Measurements from ENCODE around the gene WNT2. TPM values are rescaled to one million over a fixed set of nuclear protein-coding genes. Genes with fewer than 3 reads are reported as not detected.

The WNT2 gene
- polyA plus RNA-seq, 1 donor from 2014 or later = not detected

DNA sequence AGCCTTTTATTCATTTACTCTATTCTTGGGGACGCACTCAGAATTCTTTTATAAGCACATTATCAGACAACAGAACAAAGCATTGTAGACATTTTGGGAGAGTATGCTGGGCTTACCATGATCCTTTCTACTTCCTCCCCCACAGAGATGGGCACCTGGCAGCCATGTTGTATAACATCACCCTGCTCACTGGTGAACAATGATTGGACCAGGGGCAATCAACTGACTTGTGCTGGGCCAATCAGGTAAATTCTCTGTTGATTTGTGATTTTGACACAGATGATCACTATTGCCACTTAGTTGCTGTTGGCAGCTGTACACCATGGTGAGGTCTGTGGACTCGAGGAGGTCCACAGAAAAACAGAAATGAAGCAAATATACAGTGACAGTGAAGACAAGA, 43.7 kb downstream of the WNT2 start:
- no peaks in the 10 kb centered on the region for H3K36me3 ChIP-seq (ENCODE audit: insufficient read depth, low read length)
- H3K79me2 ChIP-seq (replicated peaks; ENCODE audit: insufficient read depth, low read length) = no peaks in the 10 kb centered on the region
- H3K9me2 ChIP-seq (ENCODE audit: insufficient read depth, low read length) = no peaks in the 10 kb centered on the region
- TF ChIP-seq, protein P1, sequence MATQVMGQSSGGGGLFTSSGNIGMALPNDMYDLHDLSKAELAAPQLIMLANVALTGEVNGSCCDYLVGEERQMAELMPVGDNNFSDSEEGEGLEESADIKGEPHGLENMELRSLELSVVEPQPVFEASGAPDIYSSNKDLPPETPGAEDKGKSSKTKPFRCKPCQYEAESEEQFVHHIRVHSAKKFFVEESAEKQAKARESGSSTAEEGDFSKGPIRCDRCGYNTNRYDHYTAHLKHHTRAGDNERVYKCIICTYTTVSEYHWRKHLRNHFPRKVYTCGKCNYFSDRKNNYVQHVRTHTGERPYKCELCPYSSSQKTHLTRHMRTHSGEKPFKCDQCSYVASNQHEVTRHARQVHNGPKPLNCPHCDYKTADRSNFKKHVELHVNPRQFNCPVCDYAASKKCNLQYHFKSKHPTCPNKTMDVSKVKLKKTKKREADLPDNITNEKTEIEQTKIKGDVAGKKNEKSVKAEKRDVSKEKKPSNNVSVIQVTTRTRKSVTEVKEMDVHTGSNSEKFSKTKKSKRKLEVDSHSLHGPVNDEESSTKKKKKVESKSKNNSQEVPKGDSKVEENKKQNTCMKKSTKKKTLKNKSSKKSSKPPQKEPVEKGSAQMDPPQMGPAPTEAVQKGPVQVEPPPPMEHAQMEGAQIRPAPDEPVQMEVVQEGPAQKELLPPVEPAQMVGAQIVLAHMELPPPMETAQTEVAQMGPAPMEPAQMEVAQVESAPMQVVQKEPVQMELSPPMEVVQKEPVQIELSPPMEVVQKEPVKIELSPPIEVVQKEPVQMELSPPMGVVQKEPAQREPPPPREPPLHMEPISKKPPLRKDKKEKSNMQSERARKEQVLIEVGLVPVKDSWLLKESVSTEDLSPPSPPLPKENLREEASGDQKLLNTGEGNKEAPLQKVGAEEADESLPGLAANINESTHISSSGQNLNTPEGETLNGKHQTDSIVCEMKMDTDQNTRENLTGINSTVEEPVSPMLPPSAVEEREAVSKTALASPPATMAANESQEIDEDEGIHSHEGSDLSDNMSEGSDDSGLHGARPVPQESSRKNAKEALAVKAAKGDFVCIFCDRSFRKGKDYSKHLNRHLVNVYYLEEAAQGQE (IDR thresholded peaks at IDR 0.05; ENCODE audit: borderline replicate concordance) = no peak
- TF ChIP-seq TAF1 (IDR thresholded peaks at IDR 0.05; ENCODE audit: low read depth) (no peak), RAD21 (conservative IDR thresholded peaks at IDR 0.05) (no peak), EZH2 (IDR thresholded peaks at IDR 0.05; ENCODE audit: borderline replicate concordance, insufficient read depth, low read length, poor library complexity, severe bottlenecking) (no peak), SMC3 (conservative IDR thresholded peaks at IDR 0.05; ENCODE audit: poor library complexity) (no peak), POLR2AphosphoS5 (IDR thresholded peaks at IDR 0.05) (no peak), EP300 (conservative IDR thresholded peaks at IDR 0.05; ENCODE audit: poor library complexity, severe bottlenecking) (no peak), MXI1 (conservative IDR thresholded peaks at IDR 0.05; ENCODE audit: poor library complexity, severe bottlenecking) (no peak)
- TF ChIP-seq, protein P2, sequence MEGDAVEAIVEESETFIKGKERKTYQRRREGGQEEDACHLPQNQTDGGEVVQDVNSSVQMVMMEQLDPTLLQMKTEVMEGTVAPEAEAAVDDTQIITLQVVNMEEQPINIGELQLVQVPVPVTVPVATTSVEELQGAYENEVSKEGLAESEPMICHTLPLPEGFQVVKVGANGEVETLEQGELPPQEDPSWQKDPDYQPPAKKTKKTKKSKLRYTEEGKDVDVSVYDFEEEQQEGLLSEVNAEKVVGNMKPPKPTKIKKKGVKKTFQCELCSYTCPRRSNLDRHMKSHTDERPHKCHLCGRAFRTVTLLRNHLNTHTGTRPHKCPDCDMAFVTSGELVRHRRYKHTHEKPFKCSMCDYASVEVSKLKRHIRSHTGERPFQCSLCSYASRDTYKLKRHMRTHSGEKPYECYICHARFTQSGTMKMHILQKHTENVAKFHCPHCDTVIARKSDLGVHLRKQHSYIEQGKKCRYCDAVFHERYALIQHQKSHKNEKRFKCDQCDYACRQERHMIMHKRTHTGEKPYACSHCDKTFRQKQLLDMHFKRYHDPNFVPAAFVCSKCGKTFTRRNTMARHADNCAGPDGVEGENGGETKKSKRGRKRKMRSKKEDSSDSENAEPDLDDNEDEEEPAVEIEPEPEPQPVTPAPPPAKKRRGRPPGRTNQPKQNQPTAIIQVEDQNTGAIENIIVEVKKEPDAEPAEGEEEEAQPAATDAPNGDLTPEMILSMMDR (IDR thresholded peaks at IDR 0.05; ENCODE audit: poor library complexity, severe bottlenecking) = no peak
- no peak overlapping the region for H3K9ac ChIP-seq (ENCODE audit: low read length)
- H3K27ac ChIP-seq (ENCODE audit: low read length) = no peak overlapping the region
- H3K27me3 ChIP-seq (ENCODE audit: insufficient read depth, low read depth, low read length) = no peaks in the 10 kb centered on the region
- no peaks in the 10 kb centered on the region for H3K9me3 ChIP-seq (ENCODE audit: low read length)
- H3K4me2 ChIP-seq (ENCODE audit: low read length) = no peak overlapping the region
- no peaks in the 10 kb centered on the region for H4K20me1 ChIP-seq (ENCODE audit: insufficient read depth)
- no peak overlapping the region for H2AFZ ChIP-seq (ENCODE audit: low read depth, low read length)
- no peak overlapping the region for H3K4me3 ChIP-seq (ENCODE audit: low read length)
- no peaks in the 10 kb centered on the region for H3F3A ChIP-seq (ENCODE audit: insufficient read depth, low read length, poor library complexity, severe bottlenecking)

DNA sequence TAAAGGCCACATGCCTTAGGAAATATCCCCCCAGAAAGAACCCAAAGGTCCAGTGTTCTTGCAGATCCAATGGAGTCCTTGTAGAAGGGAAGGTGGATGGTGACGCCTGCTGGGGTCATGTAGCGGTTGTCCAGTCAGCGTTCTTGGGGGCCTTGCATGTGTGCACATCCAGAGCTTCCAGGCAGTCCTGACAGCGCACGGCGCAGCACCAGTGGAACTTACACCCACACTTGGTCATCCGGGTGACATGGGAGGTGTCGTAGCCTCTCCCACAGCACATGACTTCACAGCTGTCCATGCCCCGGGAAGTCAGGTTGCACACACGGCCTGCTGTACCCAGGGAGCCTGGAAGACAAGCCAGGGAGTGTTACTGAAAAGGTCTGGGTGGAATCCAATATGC, 44.8 kb downstream of the WNT2 start:
- Histone ChIP-seq H3K36me3 (ENCODE audit: insufficient read depth, low read length) (no peaks in the 10 kb centered on the region), H3K27me3 (ENCODE audit: insufficient read depth, low read depth, low read length) (no peaks in the 10 kb centered on the region), H3K27ac (ENCODE audit: low read length) (no peak overlapping the region), H3K9me3 (ENCODE audit: low read length) (no peaks in the 10 kb centered on the region), H3K4me3 (ENCODE audit: low read length) (no peak overlapping the region), H3K79me2 (replicated peaks; ENCODE audit: insufficient read depth, low read length) (no peaks in the 10 kb centered on the region), H4K20me1 (ENCODE audit: insufficient read depth) (no peaks in the 10 kb centered on the region), H3K9ac (ENCODE audit: low read length) (no peak overlapping the region), H3K4me2 (ENCODE audit: low read length) (no peak overlapping the region), H3K9me2 (ENCODE audit: insufficient read depth, low read length) (no peaks in the 10 kb centered on the region), H3F3A (ENCODE audit: insufficient read depth, low read length, poor library complexity, severe bottlenecking) (no peaks in the 10 kb centered on the region), H2AFZ (ENCODE audit: low read depth, low read length) (no peak overlapping the region)
- no peak for TF ChIP-seq EP300 (conservative IDR thresholded peaks at IDR 0.05; ENCODE audit: poor library complexity, severe bottlenecking)
- TF ChIP-seq EZH2 (IDR thresholded peaks at IDR 0.05; ENCODE audit: borderline replicate concordance, insufficient read depth, low read length, poor library complexity, severe bottlenecking) = no peak
- TF ChIP-seq TAF1 (IDR thresholded peaks at IDR 0.05; ENCODE audit: low read depth) = no peak
- TF ChIP-seq, protein P1 (IDR thresholded peaks at IDR 0.05; ENCODE audit: borderline replicate concordance) = no peak
- TF ChIP-seq, protein P2 (IDR thresholded peaks at IDR 0.05; ENCODE audit: poor library complexity, severe bottlenecking) = no peak
